HG03095 (cell line): ENCODE measurements around the gene OCA2.
"Not testable (repeated sequence)": the region's sequence is repeated elsewhere in the genome, so short reads cannot be mapped to it uniquely, and the experiment has no call there.

ENCODE experiments used
- ATAC-seq: cut with Tn5 transposase; IDR thresholded peaks from one replicate; pipeline ENCODE4 v1.9.1; 2021; ENCODE audit warnings: moderate library complexity; ENCODE audit not compliant: unreplicated experiment

Gene OCA2

GRCh38 chr15:28098766-28099554, at the start of gene OCA2:
Gene OCA2, minus strand, starts transcription at chr15:28099315. Its CDS starts 17,441 bp downstream, at chr15:28081874.
- no peak for ATAC-seq

- no peak for ATAC-seq
Measured at GRCh38 chr15:28147801-28148200, 48.7 kb upstream of the OCA2 start.

- ATAC-seq, result not testable (repeated sequence)
Measured at GRCh38 chr15:28145419-28145818, 46.3 kb upstream of the OCA2 start.

DNA sequence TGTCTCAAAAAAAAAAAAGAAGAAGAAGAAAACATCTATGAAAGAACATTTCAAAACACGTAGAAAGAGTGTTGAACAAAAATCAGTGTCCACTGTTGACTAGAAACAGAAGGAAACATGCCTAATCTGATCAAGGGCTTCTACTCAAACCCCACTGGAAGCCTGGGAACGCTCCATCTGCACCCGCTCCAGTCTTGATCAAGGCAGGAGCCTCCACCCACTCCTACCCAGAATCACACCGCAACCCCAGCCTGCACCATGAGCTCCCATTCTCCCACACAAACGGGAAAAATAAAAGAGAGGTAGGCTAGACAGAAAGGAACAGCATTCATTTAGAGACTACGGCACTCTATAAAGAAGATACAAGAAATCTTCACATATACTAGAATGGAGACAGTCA, 40.9 kb upstream of the OCA2 start:
- no peak for ATAC-seq

- ATAC-seq, result not testable (repeated sequence)
Measured at GRCh38 chr15:28137408-28138039, 38.4 kb upstream of the OCA2 start.

DNA sequence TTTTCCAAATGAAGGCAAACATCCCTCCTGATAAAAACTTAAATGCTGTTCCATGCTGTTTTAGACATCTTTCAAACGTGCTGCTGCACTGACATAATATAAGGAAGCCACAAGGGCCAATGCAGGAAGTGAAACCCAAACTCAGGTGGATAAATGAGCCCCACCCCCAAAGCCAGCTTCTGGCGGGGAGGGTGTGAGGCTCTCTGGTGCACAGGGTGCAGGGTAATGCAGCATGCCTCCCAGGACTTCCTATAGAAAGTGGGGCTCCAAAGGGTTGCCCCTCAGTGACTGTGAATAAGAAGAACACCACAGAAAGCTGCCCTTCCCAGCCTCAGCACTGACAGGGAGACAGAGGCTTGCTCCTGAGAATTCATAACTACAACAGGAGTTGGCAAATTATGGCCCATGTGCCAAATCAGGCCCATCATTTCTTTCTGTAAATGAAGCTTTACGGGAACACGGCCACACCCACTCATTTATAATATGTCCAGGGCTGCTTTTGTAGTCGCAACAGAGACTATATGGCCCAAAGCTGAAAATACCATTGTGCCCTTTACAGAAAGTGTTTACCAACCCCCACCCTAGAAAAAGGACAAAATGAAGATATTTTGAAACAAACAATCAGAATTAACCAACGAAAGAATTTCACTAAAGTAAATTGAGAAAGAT, 37.3 kb upstream of the OCA2 start:
- ATAC-seq, result peak; percentile 99

DNA sequence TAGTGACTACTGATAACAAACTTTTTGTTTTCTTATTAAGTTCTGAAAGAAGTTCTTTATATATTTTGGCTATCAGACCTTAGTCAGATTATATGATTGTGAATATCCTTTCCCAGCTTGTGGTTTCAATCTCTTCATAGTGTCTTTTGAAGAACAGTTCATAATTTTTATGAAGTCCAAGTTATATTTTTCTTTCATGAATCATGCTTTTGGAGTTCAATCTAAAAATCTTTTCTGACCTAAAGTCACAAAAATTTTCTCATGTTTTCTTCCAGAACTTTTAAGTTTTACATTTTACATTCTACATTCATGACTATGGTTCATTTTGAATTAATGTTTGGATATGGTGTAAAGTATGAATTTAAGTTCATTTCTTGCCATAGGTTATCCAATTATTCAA, 34.2 kb upstream of the OCA2 start:
- ATAC-seq, result no peak

- no peak for ATAC-seq
Measured at GRCh38 chr15:28132524-28133275, 33.6 kb upstream of the OCA2 start.

DNA sequence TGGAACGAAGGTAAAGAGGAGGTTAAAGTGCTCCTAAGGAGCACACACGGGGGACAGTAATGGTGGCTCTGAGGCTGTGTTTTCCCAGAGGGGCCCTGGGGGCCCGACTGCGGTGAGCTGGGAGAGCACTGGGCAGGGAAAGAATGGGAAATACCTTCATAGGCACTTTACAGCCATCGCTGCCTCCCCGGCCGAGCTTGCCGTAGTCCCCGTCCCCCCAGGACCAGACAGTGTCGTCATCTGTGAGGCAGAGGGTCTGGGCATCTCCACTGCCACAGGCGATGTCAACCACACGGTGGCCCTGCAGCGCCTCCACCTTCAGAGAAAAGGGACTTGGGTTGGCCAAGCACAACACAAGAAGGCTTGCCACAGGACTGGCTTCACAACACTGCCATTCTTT, 32.8 kb upstream of the OCA2 start:
- no peak for ATAC-seq

DNA sequence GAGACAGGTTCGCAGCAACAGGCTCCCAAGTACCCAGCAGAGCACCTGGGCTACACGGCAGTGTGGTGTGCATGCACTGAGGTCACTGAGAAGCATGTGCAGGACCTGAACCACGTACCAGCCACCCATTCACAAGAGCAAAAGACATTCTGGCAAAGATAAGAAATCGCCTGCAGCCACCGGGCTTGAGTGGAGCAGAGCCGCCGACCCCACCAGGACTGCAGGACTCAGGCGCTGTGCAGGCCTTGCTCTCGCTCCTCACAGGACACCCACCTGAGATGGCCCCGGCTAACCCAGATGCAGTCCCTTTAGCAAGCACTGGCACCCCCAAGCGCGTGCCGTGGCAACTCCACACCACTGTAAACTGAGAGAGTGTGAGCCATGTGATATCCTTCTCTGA, 32.3 kb upstream of the OCA2 start:
- ATAC-seq, result no peak

DNA sequence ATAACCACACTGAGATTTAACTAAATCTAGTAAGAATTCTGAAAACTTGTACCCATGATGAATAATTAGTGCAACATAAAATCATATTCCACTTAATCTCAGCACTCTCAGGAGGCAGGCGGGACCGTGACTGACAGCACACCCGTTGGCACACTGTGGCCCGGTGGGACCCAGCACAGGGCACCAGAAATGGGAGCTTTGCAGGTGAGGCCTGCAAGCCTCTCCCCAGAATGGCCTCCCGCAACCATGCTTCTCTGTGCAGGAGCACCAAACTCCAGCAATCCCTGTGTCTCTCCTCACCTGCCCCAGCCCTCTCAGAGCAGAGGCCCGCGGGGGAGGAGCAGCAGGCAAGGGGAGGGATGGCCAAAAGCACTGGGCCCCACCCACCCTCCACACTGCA, 31.5 kb upstream of the OCA2 start:
- no peak for ATAC-seq

DNA sequence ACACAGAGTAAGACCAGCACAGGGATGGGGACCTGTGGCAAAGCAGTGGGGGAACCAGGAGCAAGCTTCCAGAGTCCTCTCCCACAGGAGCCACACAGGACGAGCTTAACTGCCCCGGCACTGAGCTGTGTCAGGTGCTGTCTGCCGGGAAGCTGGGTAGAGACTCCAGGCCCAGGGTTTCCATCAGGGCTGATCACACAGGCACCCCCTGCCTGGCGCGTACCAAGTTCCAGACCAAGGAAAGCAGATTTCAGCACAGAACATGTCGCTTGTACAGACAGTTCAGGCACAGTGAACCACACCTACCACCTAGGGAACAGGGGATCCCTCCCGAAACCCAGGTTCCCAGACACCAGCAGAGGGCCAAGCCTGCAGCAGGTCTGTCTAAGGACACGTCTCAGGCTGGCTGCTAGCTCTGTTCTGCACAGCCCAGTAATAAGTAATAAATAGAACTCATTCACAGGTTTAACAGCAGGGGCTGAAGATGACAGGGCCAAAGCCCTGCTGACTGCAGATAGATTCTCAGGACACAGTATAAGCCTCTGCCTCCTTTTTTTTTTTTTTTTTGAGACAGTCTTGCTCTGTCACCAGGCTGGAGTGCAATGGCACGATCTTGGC, 30.2 kb upstream of the OCA2 start:
- ATAC-seq, result no peak

- no peak for ATAC-seq
Measured at GRCh38 chr15:28128031-28128430, 28.9 kb upstream of the OCA2 start.

DNA sequence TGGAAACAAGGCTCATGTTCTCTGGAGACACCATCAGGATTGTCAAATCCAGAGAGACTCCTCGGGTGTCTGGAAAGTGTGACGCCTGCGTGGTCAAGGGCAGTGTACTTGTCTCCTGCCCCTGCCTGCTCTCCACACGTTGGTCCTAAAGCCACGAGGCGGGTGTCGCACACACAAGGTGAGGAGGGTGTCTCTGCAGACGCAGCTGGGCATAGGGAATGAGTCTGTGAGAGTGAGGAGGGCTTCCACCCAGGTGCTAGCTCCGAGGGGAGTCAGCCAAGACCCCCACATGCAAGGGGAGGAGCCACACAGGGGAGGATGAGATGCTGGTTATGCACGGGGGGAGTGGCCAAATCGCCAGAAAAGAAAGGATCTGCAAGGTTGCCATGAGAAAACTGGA, 27.9 kb upstream of the OCA2 start:
- no peak for ATAC-seq

DNA sequence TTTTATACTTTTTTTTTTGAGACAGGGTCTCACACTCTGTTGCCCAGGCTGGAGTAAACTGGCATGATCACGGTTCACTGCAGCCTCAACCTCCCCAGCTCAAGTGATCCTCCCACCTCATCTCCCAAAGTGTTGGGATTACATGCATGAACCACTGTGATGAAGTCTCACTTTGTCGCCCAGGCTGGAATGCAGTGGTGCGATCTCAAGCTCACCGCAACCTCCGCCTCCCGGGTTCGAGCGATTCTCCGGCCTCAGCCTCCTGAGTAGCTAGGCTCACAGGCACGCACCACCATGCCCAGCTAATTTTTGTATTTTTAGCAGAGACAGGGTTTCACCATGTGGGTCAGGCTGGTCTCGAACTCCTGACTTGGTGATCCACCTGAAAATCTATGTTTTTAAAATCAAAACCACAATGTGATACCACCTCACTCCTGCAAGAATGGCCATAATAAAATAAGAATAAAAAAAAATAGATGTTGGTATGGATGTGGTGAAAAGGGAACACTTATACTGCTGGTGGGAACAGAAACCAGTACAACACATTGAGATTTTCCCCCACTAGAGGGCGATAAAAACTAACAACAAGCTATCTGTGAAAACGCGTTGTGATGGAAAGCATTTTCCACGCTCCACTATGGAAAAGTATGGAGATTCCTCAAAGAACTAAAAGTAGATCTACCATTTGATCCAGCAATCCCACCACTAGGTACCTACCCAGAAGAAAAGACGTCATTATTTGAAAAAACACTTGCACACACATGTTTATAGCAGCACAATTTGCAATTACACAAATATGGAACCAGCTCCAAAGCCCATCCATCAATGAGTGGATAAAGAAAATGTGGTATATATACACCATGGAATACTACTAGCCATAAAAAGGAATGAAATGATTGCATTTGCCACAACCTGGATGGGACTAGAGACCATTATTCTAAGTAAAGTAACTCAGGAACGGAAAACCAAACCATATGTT, 26.8 kb upstream of the OCA2 start:
- no peak for ATAC-seq

- ATAC-seq, result no peak
Measured at GRCh38 chr15:28124841-28125240, 25.7 kb upstream of the OCA2 start.

DNA sequence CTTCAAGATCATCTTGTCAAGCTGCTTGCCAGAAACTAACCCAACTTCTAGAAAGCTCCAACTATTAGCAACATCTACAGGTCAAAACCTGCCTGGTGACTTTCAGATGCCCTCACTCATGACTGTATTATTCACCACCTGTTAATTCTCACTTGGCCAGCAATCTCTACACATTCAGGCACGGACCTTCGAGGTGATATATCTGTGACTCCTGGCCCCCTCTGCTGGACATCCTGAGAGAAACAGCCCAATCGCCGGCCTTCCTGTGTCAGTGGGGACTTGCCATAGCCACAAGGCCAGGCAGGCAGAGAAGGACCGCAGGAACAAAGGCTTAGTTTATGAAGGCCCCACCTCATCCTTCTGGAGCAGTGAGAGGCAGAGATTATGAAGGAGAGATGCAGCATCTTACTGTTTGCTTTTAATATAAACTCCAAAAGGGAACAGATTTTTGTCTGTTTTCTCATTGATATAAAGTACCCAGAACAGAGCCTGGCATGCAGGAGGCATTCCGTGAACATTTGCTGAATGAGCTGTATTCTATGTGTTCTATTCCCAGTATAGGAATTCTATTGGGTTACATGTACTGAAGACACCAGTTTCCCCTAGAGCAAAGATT, 24.4 kb upstream of the OCA2 start:
- ATAC-seq, result no peak

GRCh38 chr15:28122038-28122949, 23.2 kb upstream of the OCA2 start:
- ATAC-seq, result no peak
